WERI-Rb-1 (cell line): ENCODE measurements around the gene TNFRSF1B.

Experiments
- DNase-seq: peaks from one replicate; pipeline ENCODE4 v3.0.0-alpha.2; 2020
- H3K27ac ChIP-seq: fragments of 250-450 bp; sonication (Bioruptor Pico); 2 replicates; pipeline ENCODE4 v1.5.1; 2020; ENCODE audit warnings: mild to moderate bottlenecking, moderate library complexity
- H3K27me3 ChIP-seq: fragments of 250-450 bp; sonication (Bioruptor Pico); 2 replicates; pipeline ENCODE4 v1.5.1; 2021; ENCODE audit warnings: mild to moderate bottlenecking, low read depth, moderate library complexity; ENCODE audit not compliant: insufficient read depth, severe bottlenecking
- H3K36me3 ChIP-seq: fragments of 250-450 bp; sonication (Bioruptor Pico); 2 replicates; pipeline ENCODE4 v1.5.1; 2020; ENCODE audit warnings: mild to moderate bottlenecking, moderate library complexity
- H3K4me3 ChIP-seq: 2 replicates; pipeline ENCODE4 v1.5.1; 2011; ENCODE audit warnings: low read depth, mild to moderate bottlenecking, control low read depth, low read length
- H3K9me3 ChIP-seq: fragments of 250-450 bp; sonication (Bioruptor Pico); 2 replicates; pipeline ENCODE4 v1.5.1; 2021; ENCODE audit warnings: mild to moderate bottlenecking, moderate library complexity; ENCODE audit not compliant: severe bottlenecking
- TF ChIP-seq, protein P1 (sequence below): IDR thresholded peaks from 2 replicates; pipeline ENCODE4 v1.5.1; 2011; ENCODE audit warnings: low read depth, mild to moderate bottlenecking, control low read depth, inconsistent platforms, low read length

Gene TNFRSF1B

DNA sequence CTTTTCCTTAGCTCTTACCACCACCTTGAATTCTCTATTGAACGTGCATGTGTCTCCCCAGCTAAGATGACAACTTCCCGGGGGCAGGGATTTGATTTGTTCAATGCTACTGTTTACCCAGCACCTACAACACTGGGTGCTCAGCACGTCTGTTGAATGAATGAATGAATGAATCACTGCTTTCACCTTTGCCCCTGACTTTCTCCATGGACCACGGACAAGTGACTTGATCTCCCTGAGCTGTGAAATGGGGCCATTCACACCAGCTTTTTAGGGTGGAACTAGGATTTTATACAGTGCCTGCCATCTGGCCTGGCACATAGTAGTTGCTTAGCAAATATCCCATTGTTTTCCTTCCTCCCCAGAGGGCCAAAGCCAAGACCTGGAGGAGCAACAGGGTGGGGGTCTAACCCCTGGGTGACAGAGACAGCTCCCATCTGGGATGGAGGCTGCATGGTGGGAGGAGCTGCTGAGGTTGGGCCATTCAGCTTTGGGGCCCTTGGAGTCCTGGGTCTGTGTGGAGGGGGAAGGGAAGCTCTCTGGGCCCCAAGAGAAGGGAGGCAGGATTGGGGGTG is 15.7 kb downstream of the TNFRSF1B start:
- H3K36me3 ChIP-seq, result no peaks in the 10 kb centered on the region
- DNase-seq, result no peak
- TF ChIP-seq, protein P1, sequence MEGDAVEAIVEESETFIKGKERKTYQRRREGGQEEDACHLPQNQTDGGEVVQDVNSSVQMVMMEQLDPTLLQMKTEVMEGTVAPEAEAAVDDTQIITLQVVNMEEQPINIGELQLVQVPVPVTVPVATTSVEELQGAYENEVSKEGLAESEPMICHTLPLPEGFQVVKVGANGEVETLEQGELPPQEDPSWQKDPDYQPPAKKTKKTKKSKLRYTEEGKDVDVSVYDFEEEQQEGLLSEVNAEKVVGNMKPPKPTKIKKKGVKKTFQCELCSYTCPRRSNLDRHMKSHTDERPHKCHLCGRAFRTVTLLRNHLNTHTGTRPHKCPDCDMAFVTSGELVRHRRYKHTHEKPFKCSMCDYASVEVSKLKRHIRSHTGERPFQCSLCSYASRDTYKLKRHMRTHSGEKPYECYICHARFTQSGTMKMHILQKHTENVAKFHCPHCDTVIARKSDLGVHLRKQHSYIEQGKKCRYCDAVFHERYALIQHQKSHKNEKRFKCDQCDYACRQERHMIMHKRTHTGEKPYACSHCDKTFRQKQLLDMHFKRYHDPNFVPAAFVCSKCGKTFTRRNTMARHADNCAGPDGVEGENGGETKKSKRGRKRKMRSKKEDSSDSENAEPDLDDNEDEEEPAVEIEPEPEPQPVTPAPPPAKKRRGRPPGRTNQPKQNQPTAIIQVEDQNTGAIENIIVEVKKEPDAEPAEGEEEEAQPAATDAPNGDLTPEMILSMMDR, result no peak
- no peak overlapping the region for H3K4me3 ChIP-seq
- H3K27me3 ChIP-seq, result peaks cover 60% of the 10 kb centered on the region
- H3K9me3 ChIP-seq, result no peaks in the 10 kb centered on the region
- H3K27ac ChIP-seq, result no peak overlapping the region

DNA sequence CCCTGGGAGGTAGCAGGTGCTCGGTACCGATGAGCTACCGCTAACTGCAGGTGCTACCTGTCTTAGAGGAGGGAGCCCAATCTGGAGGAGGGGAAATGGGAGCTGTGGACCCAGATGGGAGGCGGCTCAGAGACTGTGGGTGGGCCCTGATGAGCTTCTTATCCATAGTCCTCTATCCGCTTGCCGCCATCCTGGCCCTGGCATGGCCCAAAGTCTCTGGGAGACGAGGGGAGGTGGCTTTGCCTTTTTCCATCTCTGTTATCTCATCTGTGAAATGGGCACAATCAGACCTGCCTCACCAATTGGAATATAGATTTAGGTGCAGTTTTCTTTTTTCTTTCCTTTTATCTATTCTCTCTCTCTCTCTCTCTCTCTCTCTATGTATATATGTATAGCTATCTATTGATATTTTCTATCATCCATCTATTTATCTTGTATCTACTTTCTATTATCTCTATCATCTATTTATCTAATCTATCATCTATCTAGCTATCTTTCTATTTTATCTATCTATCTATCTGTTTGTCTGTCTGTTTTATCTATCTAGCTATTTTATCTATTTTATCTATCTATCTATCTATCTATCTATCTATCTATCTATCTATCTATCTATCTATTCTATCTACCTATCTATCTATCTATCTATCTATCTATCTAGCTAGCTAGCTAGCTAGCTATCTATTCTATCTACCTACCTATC is 16.5 kb downstream of the TNFRSF1B start:
- TF ChIP-seq, protein P1, result no peak
- no peaks in the 10 kb centered on the region for H3K9me3 ChIP-seq
- no peak overlapping the region for H3K27ac ChIP-seq
- DNase-seq, result no peak
- H3K4me3 ChIP-seq, result no peak overlapping the region
- peaks cover 64% of the 10 kb centered on the region for H3K27me3 ChIP-seq
- H3K36me3 ChIP-seq, result no peaks in the 10 kb centered on the region

DNA sequence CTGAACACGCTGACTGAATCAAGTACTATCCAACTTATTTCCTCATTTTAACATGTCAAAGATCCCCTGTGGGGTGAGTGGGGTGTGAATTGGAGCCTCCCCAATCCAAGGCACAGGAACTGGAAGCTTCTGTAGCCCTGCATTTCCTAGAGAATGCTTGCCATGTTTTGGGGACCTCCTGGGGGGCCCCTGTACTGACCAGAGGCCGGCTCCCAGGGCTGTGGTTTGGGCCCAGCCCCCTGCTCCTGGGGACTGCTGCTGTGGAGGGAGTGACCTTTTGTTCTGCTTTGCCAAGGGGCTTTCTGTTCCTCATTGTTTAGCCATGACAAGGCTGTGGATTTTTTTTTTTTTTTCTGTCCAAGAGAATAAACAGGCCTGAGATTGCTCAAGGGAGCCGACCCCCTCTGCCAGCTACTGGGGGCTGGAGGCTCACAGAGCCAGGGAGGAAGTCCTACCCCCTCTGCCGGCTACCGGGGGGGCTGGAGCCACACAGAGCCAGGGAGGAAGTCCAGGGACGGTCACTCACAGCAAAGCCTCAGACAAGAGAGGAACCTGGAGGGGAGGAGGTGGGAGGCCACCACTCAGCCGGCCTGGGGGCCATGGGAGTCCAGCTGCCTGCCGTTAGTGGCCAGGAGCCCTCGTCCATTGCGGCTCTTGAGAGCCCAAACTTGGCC is 17.4 kb downstream of the TNFRSF1B start:
- no peaks in the 10 kb centered on the region for H3K9me3 ChIP-seq
- H3K4me3 ChIP-seq, result no peak overlapping the region
- no peak overlapping the region for H3K27ac ChIP-seq
- peaks cover 58% of the 10 kb centered on the region for H3K27me3 ChIP-seq
- no peak for DNase-seq
- no peaks in the 10 kb centered on the region for H3K36me3 ChIP-seq
- TF ChIP-seq, protein P1, result no peak

DNA sequence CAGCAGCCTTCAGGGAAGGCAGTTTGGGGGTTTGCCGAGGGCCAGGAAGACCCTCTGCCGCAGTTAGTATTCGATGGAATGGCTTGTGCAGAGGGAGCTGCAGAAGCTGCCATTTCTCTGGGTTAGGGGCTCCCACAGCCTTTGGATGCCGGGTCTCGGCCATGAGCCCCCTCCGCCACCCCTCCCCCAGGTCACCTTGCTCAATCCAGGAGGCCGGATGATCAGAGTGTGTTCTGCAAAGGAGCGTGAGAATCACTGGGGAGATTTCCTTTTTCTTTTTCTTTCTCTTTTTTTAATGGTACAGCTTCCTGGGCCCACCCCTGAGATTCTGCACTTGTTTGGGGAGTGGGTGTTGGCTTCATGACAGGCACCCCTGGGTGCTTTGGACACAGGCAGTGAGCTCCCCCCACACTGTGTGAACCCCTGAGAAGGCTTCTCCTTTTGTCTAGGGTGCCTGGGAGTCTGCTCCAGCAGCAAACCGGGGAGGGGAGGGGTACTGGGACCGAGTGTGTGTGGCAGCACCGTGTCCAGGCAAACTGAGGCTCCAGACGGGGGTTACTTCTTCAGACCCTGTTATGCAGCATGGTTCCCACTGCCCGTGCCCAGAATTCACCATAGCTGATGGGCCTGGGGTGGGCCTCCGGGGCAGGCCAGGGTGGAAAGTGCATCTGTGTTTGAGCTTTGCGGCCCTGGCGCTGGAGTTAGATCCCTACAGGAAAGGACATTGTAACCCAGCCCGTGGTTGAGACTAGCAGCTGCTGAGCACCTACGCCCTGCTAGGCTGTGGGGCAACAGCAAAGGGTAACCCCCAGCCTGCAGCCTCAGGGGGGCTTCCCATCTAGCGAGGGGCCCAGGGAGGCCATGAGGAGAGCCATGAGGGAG is 18.5 kb downstream of the TNFRSF1B start:
- Histone ChIP-seq H3K27me3 (peaks cover 50% of the 10 kb centered on the region), H3K27ac (no peak overlapping the region), H3K9me3 (no peaks in the 10 kb centered on the region), H3K36me3 (no peaks in the 10 kb centered on the region), H3K4me3 (no peak overlapping the region)
- TF ChIP-seq, protein P1, result no peak
- DNase-seq, result no peak

DNA sequence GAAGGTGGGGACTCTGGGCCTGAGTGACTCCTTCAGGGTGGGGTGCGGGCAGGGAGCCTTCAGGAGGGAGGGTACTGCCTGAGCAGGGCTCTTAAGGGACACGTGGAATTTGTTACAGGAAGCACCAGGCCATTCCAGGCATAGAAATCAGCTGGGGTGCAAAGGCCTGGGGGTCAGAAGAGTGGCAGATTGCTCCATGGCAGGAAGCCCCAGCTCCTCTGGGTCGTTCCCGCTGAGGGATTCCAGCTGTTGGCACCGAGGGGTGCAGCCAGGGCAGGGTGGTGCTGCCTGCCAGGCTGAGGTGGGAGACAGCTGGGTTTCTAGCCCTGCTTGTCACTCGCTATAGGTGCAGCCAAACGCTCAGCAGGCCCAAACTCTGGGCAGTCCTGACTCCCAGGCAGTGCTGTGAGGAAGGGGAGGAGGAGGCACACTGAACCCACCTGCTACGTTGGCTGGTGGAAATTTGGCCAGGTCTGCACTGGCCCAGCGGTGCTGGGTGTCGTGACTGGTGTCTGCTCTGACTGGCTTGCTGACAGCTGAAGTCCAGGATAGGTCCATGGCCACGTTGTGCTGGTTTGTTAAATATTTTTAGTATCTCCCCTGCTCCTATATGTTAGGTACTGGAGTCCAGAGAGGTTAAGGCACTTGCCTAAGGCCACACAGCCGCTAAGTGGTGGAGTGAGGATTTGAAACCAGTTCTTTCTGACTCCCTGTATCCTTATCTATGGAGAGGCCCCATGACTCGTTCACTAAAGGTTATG is 19.3 kb downstream of the TNFRSF1B start:
- Histone ChIP-seq H3K4me3 (no peak overlapping the region), H3K27ac (no peak overlapping the region), H3K36me3 (no peaks in the 10 kb centered on the region), H3K9me3 (no peaks in the 10 kb centered on the region), H3K27me3 (peaks cover 52% of the 10 kb centered on the region)
- TF ChIP-seq, protein P1, result no peak
- no peak for DNase-seq
